ENCODE measurements around the gene ATP9A.

DNA sequence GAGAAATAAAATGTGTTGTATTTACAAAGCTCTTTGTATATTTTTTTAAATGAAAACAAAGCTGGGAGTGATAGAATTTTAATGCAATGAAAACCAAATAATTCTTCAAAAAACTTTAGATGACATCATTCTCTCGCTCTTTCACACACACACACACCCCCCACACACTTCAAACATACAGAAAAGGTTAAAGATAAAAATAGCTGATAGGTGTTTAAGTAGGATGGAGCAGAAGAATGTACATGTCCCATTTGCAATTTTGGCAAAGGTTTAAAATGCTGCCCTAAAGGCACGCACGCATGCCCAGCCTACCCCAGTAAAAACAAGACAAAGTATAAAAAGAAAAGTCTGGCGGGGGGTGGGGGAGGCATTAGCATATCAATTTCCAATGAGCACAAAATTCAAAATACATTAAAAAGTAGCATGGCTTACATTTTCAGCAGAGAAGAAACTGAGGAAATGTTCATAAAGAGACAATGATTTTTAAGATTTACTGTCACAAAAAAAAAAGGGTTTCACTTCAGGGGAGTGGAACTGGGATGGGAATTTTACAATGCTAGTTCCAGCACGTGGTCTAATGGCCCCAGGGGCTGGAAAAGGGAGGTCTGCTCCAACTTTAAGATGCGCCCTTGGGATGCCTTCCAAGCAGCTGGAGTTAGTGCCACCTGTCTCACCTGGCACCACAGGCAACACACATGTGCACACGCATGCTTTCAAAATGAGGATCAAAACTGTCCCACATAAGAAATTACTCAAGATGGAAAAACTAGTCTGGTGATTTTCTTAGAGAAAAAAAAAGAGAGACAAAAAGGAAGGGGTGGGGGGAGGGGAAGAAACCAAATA, 170.6 kb downstream of the ATP9A start:
- TF ChIP-seq, protein P1, sequence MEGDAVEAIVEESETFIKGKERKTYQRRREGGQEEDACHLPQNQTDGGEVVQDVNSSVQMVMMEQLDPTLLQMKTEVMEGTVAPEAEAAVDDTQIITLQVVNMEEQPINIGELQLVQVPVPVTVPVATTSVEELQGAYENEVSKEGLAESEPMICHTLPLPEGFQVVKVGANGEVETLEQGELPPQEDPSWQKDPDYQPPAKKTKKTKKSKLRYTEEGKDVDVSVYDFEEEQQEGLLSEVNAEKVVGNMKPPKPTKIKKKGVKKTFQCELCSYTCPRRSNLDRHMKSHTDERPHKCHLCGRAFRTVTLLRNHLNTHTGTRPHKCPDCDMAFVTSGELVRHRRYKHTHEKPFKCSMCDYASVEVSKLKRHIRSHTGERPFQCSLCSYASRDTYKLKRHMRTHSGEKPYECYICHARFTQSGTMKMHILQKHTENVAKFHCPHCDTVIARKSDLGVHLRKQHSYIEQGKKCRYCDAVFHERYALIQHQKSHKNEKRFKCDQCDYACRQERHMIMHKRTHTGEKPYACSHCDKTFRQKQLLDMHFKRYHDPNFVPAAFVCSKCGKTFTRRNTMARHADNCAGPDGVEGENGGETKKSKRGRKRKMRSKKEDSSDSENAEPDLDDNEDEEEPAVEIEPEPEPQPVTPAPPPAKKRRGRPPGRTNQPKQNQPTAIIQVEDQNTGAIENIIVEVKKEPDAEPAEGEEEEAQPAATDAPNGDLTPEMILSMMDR (IDR thresholded peaks at IDR 0.05; ENCODE audit: extremely low read depth in 1 of 2, insufficient read depth in 1 of 2, low read depth in 1 of 2, low read length in 2 of 2), result no peak
- TF ChIP-seq EZH2 (IDR thresholded peaks at IDR 0.05; ENCODE audit: borderline replicate concordance, low read depth, low read length, severe bottlenecking) (no peak), POLR2A (IDR thresholded peaks at IDR 0.05; ENCODE audit: low read depth, low read length) (no peak), GATA2 (IDR thresholded peaks at IDR 0.05; ENCODE audit: insufficient read depth, insufficient read length, low read depth, low read length) (no peak), POLR2AphosphoS5 (IDR thresholded peaks at IDR 0.05; ENCODE audit: insufficient read depth, low read depth, low read length) (no peak), JUN (IDR thresholded peaks at IDR 0.05; ENCODE audit: borderline replicate concordance, insufficient read depth, insufficient read length, low read depth) (no peak), MYC (IDR thresholded peaks at IDR 0.05; ENCODE audit: low read depth, low read length) (no peak)
- TF ChIP-seq, protein P2, sequence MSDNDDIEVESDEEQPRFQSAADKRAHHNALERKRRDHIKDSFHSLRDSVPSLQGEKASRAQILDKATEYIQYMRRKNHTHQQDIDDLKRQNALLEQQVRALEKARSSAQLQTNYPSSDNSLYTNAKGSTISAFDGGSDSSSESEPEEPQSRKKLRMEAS (IDR thresholded peaks at IDR 0.05; ENCODE audit: insufficient read depth, insufficient read length), result no peak
